Esophagus squamous epithelium (tissue), 4 donors: ENCODE data around the gene EFCAB12.

ENCODE experiments used
- CTCF ChIP-seq, 6 experiments: fragments of 450-650 bp in 4 of 6; fragments of 200-600 bp in 2 of 6; sonication (generic) in 2 of 6; IDR thresholded peaks; one replicate each; pipeline ENCODE4 v1.5.1; 2016 to 2019; ENCODE audit warnings: antibody characterized with exemption in 6 of 6, mild to moderate bottlenecking in 4 of 6, moderate library complexity in 4 of 6
- POLR2A ChIP-seq, 4 donors: fragments of 450-650 bp; IDR thresholded peaks; one replicate each; pipeline ENCODE4 v1.6.1; 2017; ENCODE audit warnings: antibody characterized with exemption in 4 of 4, mild to moderate bottlenecking in 4 of 4, moderate library complexity in 3 of 4

- TF ChIP-seq CTCF (IDR thresholded peaks at IDR 0.05) = no peak
- TF ChIP-seq POLR2A (IDR thresholded peaks at IDR 0.05) = no peak
Measured at GRCh38 chr3:129421236-129421883, 7.1 kb downstream of the EFCAB12 start.
